ENCODE measurements around the gene DDX47. TPM values are rescaled to one million over a fixed set of nuclear protein-coding genes. Genes with fewer than 3 reads are reported as not detected.

DDX47 gene
- total and polyA plus RNA-seq, 10 donors = 34.0 to 58.1 (median 42.0) TPM

DNA sequence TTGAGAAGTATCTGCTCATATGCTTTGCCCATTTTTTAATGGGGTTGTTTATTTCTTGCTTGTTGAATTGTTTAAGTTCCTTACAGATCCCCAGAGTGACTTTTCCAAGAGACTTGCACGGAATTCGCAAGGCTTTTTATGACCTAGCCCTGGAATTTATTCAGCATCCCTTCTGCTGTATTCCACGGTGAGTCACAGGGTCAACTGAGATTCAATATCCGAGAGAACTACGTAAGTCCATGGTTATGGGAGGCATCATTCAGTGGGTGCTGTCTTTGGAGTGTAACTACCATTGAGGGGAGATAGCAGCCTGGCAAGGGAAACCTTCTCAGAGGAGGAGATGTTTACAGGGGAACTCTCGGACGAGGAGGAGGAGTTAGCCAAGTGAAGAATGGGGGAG lies 57.3 kb downstream of the DDX47 start:
- DNase-seq = no peak
- H3K27me3 ChIP-seq (replicated peaks in 1 of 7) = no peaks in the 10 kb centered on the region
- WGBS, 5 donors = 94 to 96% (median 96%) methylated on average over 7 of the region's 7 CpGs
- peaks cover 0 to 3% (median 0%) of the 10 kb centered on the region in 6 donors for H3K4me1 ChIP-seq
- no peak overlapping the region for H3K27ac ChIP-seq
- intact Hi-C loops (cut with DNase I; ENCODE audit: low total_unique reads) = no loop called here
- no peaks in the 10 kb centered on the region for H3K36me3 ChIP-seq
- H3K9me3 ChIP-seq = no peaks in the 10 kb centered on the region
- TF ChIP-seq CTCF (IDR thresholded peaks at IDR 0.05 in 8 of 11, conservative IDR thresholded peaks at IDR 0.05 in 3 of 11) = no peak
- TF ChIP-seq POLR2AphosphoS5 (IDR thresholded peaks at IDR 0.05) = no peak
- TF ChIP-seq POLR2A (IDR thresholded peaks at IDR 0.05) = no peak
- H3K4me3 ChIP-seq = no peak overlapping the region

DNA sequence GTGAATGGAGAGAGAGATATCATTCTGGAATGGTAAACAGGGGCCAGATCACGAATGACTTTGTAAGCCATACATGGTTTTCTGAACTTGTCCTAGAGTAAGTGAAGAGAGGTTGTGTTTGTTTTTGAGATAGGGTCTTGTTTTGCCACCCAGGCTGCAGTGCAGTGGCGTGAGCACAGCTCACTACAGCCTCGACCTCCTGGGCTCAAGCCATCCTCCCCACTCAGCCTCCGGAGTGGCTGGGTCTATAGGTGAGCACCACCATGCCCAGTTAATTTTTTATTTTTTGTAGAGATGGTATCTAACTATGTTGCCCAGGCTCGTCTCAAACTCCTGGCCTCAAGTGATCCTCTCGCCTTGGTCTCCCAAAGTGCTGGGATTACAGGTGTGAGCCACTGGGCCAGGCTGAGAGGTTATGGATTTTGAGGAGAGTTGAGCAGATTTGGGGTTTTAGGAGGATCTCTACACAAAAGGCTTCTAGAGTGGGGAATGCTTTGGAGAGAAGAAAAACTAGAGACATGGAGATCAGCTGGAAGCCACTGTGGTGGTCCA lies 58.5 kb downstream of the DDX47 start:
- no peak overlapping the region for H3K27ac ChIP-seq
- H3K27me3 ChIP-seq (replicated peaks in 1 of 7) = no peaks in the 10 kb centered on the region
- intact Hi-C loops (cut with DNase I; ENCODE audit: low total_unique reads) = no loop called here
- no peaks in the 10 kb centered on the region for H3K9me3 ChIP-seq
- H3K4me1 ChIP-seq = peaks cover 0 to 3% (median 0%) of the 10 kb centered on the region in 6 donors
- TF ChIP-seq POLR2AphosphoS5 (IDR thresholded peaks at IDR 0.05) (no peak), POLR2A (IDR thresholded peaks at IDR 0.05) (no peak), CTCF (IDR thresholded peaks at IDR 0.05 in 8 of 11, conservative IDR thresholded peaks at IDR 0.05 in 3 of 11) (no peak)
- DNase-seq = no peak
- no peak overlapping the region for H3K4me3 ChIP-seq
- H3K36me3 ChIP-seq = no peaks in the 10 kb centered on the region
- WGBS, 5 donors = 82 to 95% (median 94%) methylated on average over 6 of the region's 6 CpGs

DNA sequence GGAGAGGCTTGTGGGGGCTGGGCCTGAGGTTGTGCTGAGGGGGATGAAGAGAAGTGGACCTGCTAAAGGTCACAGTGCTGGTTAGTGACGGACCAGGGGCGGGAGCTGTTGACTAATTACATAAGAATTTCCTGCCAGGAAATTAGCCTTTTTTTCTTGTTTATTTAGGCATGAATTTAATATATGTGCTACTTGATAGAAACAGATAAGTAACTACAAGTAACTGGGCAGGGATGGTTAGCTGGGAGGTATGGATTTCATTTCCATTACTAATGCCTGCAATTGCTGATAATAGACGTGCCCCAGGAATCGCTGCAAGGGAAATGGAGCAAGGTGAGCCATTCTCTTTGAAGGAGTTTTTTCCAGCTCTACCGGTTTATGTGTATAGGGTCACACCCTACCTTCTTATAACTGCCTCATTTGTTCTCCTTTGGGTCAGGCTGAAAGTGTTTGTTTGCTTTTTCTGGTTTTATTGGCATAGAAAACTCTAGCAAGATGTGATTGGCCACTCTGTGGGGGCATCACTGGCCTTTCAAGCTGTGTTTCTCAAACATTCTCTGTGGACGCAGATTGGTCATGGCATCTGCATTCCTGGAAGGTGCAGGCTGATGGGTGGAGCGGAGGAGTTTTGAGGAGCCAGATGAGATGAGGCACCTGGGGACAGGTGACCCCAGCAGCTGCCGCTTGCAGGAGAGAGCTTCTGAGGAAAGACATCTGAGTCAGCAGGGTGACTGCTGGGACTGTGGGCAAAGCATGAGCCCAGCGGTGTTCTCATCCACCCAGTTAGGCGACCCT lies 59.2 kb downstream of the DDX47 start:
- TF ChIP-seq POLR2AphosphoS5 (IDR thresholded peaks at IDR 0.05) (no peak), CTCF (IDR thresholded peaks at IDR 0.05 in 8 of 11, conservative IDR thresholded peaks at IDR 0.05 in 3 of 11) (no peak), POLR2A (IDR thresholded peaks at IDR 0.05) (no peak)
- Histone ChIP-seq H3K4me1 (peaks cover 0 to 3% (median 0%) of the 10 kb centered on the region in 6 donors), H3K4me3 (no peak overlapping the region), H3K27me3 (replicated peaks in 1 of 7) (no peaks in the 10 kb centered on the region), H3K9me3 (no peaks in the 10 kb centered on the region), H3K27ac (no peak overlapping the region), H3K36me3 (no peaks in the 10 kb centered on the region)
- no peak for DNase-seq
- intact Hi-C loops (cut with DNase I; ENCODE audit: low total_unique reads) = no loop called here
- 75 to 87% (median 78%) methylated on average over 10 of the region's 10 CpGs for WGBS, 5 donors

DNA sequence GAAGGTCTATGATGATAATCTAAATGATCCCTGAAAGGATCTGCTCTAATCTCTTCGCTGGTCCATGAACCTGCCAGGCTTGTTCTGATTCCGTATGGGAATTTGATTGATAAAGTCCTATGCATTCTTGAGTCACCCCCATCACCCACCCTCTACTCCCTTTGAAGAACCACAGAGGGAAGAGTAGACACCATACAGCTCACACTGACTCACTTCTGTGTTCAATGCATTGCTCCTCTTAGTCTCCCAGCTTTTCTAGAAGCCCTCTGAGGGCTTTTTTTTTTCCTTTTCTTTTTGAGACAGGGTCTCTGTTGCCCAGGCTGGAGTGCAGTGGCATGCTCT lies 59.8 kb downstream of the DDX47 start:
- no peak overlapping the region for H3K27ac ChIP-seq

More for the DNA sequence above, 59.8 kb downstream of the DDX47 start:
- Histone ChIP-seq H3K4me1 (peaks cover 0 to 3% (median 0%) of the 10 kb centered on the region in 6 donors), H3K27me3 (replicated peaks in 1 of 7) (no peaks in the 10 kb centered on the region), H3K4me3 (no peak overlapping the region), H3K9me3 (no peaks in the 10 kb centered on the region), H3K36me3 (no peaks in the 10 kb centered on the region)
- intact Hi-C loops (cut with DNase I; ENCODE audit: low total_unique reads) = no loop called here
- WGBS, 5 donors = 88 to 98% (median 96%) methylated on average over 2 of the region's 2 CpGs
- no peak for DNase-seq
- TF ChIP-seq CTCF (IDR thresholded peaks at IDR 0.05 in 8 of 11, conservative IDR thresholded peaks at IDR 0.05 in 3 of 11) (no peak), POLR2A (IDR thresholded peaks at IDR 0.05) (no peak), POLR2AphosphoS5 (IDR thresholded peaks at IDR 0.05) (no peak)
